Ovary (tissue), 1 donor: ENCODE data around the gene FKBP4.

Experiments used
- EP300 ChIP-seq: sonication (generic); formaldehyde crosslinking; IDR thresholded peaks from one replicate; pipeline ENCODE4 v1.6.1; 2017; ENCODE audit warnings: antibody characterized with exemption
- POLR2A ChIP-seq: fragments of 450-650 bp; IDR thresholded peaks from one replicate; pipeline ENCODE4 v1.6.1; 2017; ENCODE audit warnings: antibody characterized with exemption, mild to moderate bottlenecking, moderate library complexity

DNA sequence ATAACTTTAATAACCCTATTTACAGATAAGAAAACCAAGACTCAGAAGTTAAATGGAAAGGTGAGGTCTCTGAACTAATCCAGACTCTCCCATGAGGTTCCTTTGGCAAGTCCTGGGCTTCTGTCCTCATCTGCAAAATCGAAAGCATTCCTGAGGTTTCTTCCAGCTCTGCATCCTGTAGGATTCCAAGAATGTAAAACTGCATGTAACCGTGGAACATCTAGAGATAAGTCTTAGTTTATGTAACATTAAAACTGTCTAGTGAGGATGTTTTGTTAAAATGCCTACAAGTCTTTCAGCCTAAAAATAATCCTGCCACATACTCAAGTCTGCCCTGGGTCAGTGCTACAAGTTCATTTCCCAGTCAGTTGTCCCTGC lies 10.4 kb downstream of the FKBP4 start:
- no peak for TF ChIP-seq POLR2A
- TF ChIP-seq EP300: no peak
